K562 (cell line): ENCODE results near the gene PRDX1. TPM values are rescaled to one million over a fixed set of nuclear protein-coding genes. Genes with fewer than 3 reads are reported as not detected.

Source experiments
- ETV5 ChIP-seq: sonication (generic); formaldehyde crosslinking; IDR thresholded peaks from 2 replicates; pipeline ENCODE4 v1.4.0; 2020; ENCODE audit warnings: low read depth, mild to moderate bottlenecking, missing genetic modification reagents
- NR3C1 ChIP-seq: sonication (generic); formaldehyde crosslinking; IDR thresholded peaks from 2 replicates; pipeline ENCODE4 v1.8.1; 2022; ENCODE audit warnings: missing genetic modification reagents
- SMARCA4 ChIP-seq: fragments of 450-650 bp; IDR thresholded peaks from 2 replicates; pipeline ENCODE4 v1.6.1; 2016
- polyA plus RNA-seq, 8 experiments: library from polyadenylated mRNA; depleted of rRNA in 4 of 8; stranded (reverse) in 5 of 8; unstranded in 3 of 8; fragments of >200 nt; fragmentation: Nextera tagmentation in 2 of 8; fragmentation: Illumina TruSeq in 1 of 8; extraction: Ambion mirVana in 2 of 8; extraction: Trizol in 1 of 8; gene quantifications; 2 replicates each; pipeline versions ENCODE4 v1.2.1 to v1.2.3, GENCODE V29; 2011 to 2014; ENCODE audit warnings: inconsistent platforms in 1 of 8, missing spikeins in 1 of 8
- total RNA-seq, 7 experiments: library from RNA; depleted of rRNA in 6 of 7; stranded (reverse); fragments of >200 nt in 6 of 7; fragmentation: Illumina TruSeq in 2 of 7; extraction: Trizol in 2 of 7; gene quantifications; 2 replicates each; pipeline versions ENCODE4 v1.2.1 to v1.2.3, GENCODE V29; 2011 to 2021; ENCODE audit warnings: low replicate concordance in 1 of 7
- TF ChIP-seq, protein P1 (sequence below), 2 experiments: fragments of 450-650 bp; formaldehyde crosslinking in 1 of 2; IDR thresholded peaks; 2 replicates each; pipeline versions ENCODE4 v1.4.0 to v1.6.1; 2014 to 2020; ENCODE audit warnings: mild to moderate bottlenecking in 2 of 2, borderline replicate concordance in 1 of 2, low read depth in 1 of 2

The PRDX1 gene
- total and polyA plus RNA-seq, 9 of the 15 experiments (the other 6 are each of a cell fraction or from before 2014, with no cell fraction given): 748 to 2,388 (median 1,045) TPM

DNA sequence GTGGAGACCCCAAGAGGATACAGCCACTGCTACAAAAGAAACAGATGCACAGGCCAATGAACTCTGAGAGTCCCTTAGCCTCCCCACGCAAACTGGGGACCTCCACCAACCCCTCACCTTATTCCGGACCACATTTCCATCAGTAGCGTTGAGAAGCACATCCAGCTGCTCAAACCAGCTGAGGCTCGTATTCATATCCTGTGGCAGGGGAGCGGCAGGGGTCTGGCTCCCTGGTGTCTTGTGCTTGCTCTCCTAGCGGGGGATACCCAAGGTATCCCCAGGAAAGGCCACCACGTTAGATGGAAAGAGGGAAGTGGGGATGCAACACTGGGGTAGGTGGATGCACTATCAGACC is 22.3 kb downstream of the PRDX1 start (continued):
- TF ChIP-seq ETV5: peak; percentile 44; the same call in 1 of the 2 replicates
- TF ChIP-seq SMARCA4: peak; percentile 64
- no peak for TF ChIP-seq NR3C1 (CRISPR knock-in tag)
- TF ChIP-seq, protein P1, sequence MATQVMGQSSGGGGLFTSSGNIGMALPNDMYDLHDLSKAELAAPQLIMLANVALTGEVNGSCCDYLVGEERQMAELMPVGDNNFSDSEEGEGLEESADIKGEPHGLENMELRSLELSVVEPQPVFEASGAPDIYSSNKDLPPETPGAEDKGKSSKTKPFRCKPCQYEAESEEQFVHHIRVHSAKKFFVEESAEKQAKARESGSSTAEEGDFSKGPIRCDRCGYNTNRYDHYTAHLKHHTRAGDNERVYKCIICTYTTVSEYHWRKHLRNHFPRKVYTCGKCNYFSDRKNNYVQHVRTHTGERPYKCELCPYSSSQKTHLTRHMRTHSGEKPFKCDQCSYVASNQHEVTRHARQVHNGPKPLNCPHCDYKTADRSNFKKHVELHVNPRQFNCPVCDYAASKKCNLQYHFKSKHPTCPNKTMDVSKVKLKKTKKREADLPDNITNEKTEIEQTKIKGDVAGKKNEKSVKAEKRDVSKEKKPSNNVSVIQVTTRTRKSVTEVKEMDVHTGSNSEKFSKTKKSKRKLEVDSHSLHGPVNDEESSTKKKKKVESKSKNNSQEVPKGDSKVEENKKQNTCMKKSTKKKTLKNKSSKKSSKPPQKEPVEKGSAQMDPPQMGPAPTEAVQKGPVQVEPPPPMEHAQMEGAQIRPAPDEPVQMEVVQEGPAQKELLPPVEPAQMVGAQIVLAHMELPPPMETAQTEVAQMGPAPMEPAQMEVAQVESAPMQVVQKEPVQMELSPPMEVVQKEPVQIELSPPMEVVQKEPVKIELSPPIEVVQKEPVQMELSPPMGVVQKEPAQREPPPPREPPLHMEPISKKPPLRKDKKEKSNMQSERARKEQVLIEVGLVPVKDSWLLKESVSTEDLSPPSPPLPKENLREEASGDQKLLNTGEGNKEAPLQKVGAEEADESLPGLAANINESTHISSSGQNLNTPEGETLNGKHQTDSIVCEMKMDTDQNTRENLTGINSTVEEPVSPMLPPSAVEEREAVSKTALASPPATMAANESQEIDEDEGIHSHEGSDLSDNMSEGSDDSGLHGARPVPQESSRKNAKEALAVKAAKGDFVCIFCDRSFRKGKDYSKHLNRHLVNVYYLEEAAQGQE (IDR thresholded peaks at IDR 0.05; ENCODE audit: borderline replicate concordance): peak; percentile 40
- TF ChIP-seq, protein P1 (CRISPR knock-in tag; IDR thresholded peaks at IDR 0.05; ENCODE audit: low read depth): no peak
